ENCODE data around the gene OR2G3. TPM values are rescaled to one million over a fixed set of nuclear protein-coding genes. Genes with fewer than 3 reads are reported as not detected.

The OR2G3 gene
- total RNA-seq (ENCODE audit: low replicate concordance): not detected in 2 replicates

- TF ChIP-seq, protein P1, sequence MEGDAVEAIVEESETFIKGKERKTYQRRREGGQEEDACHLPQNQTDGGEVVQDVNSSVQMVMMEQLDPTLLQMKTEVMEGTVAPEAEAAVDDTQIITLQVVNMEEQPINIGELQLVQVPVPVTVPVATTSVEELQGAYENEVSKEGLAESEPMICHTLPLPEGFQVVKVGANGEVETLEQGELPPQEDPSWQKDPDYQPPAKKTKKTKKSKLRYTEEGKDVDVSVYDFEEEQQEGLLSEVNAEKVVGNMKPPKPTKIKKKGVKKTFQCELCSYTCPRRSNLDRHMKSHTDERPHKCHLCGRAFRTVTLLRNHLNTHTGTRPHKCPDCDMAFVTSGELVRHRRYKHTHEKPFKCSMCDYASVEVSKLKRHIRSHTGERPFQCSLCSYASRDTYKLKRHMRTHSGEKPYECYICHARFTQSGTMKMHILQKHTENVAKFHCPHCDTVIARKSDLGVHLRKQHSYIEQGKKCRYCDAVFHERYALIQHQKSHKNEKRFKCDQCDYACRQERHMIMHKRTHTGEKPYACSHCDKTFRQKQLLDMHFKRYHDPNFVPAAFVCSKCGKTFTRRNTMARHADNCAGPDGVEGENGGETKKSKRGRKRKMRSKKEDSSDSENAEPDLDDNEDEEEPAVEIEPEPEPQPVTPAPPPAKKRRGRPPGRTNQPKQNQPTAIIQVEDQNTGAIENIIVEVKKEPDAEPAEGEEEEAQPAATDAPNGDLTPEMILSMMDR (IDR thresholded peaks at IDR 0.05; ENCODE audit: insufficient read depth, low read length): no peak
- no peak for DNase-seq (ENCODE audit: low read depth)
- no peak within 1 kb of the TSS for H3K4me3 ChIP-seq (ENCODE audit: low read depth, low read length)
These were observed at the start of gene OR2G3 for GRCh38 chr1:247605286-247605685. TSS of gene OR2G3 (plus strand) at chr1:247605586. CDS start at chr1:247605586, 0 bp downstream.

DNA sequence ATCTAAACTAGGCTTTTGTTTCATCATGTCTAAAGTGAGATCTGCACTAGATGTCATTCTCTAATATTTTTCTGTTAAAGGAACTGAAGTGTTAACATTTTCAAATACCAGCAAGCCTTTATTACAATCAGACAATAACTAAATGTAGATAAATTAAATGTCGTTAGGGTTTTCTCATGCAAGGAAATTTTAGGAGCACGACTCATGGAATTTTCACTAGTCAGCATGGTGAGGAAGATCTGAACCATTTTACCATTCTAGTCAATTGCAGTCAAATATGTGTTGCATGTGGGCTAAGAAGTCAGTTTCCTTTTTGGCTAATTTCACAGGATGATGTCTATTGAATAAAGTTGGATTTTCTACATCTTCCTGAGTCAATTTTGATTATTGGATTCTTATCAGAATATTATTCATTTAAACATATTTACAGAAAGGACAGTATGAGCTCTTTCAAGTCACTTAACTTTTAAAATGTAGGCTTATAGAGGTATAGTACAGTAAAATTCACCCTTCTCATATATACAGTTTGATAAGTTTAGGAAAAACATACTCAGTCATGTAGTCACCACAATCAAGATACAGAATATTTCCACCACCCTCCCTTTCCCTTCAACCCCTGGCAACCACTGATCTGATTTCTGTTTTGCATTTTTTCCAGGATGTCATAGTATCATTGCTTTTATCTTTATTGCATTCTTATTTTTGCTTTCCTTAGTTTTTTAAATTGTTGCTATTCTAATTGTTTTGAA, 47.3 kb upstream of the OR2G3 start:
- DNase-seq (ENCODE audit: low read depth): no peak
- TF ChIP-seq, protein P1 (IDR thresholded peaks at IDR 0.05; ENCODE audit: insufficient read depth, low read length): no peak
- no peak overlapping the region for H3K4me3 ChIP-seq (ENCODE audit: low read depth, low read length)

GRCh38 chr1:247561711-247562110, 43.7 kb upstream of the OR2G3 start:
- TF ChIP-seq, protein P1 (IDR thresholded peaks at IDR 0.05; ENCODE audit: insufficient read depth, low read length): no peak
- no peak overlapping the region for H3K4me3 ChIP-seq (ENCODE audit: low read depth, low read length)
- DNase-seq (ENCODE audit: low read depth): no peak

- no peak for DNase-seq (ENCODE audit: low read depth)
- TF ChIP-seq, protein P1 (IDR thresholded peaks at IDR 0.05; ENCODE audit: insufficient read depth, low read length): no peak
- no peak overlapping the region for H3K4me3 ChIP-seq (ENCODE audit: low read depth, low read length)
These were observed 43.2 kb upstream of the OR2G3 start for GRCh38 chr1:247562198-247562597.

GRCh38 chr1:247574236-247574635, 31.1 kb upstream of the OR2G3 start:
- no peak for DNase-seq (ENCODE audit: low read depth)
- no peak overlapping the region for H3K4me3 ChIP-seq (ENCODE audit: low read depth, low read length)
- TF ChIP-seq, protein P1 (IDR thresholded peaks at IDR 0.05; ENCODE audit: insufficient read depth, low read length): no peak

GRCh38 chr1:247574664-247575063, 30.7 kb upstream of the OR2G3 start:
- DNase-seq (ENCODE audit: low read depth): no peak
- H3K4me3 ChIP-seq (ENCODE audit: low read depth, low read length): no peak overlapping the region
- TF ChIP-seq, protein P1 (IDR thresholded peaks at IDR 0.05; ENCODE audit: insufficient read depth, low read length): no peak

Data from fibroblast of the aortic adventitia (primary cell).